HCT116 (cell line): ENCODE data around the gene TAF11L7.

ENCODE experiments used
- CTCF ChIP-seq, 3 experiments: fragments of 200-600 bp in 1 of 3; sonication (generic) in 1 of 3; IDR thresholded peaks in 2 of 3; conservative IDR thresholded peaks in 1 of 3; 2 replicates each; pipeline ENCODE4 v1.5.1; 2012 to 2017; ENCODE audit warnings: low read depth in 2 of 3, low read length in 2 of 3, antibody characterized with exemption in 1 of 3, borderline replicate concordance in 1 of 3, control low read depth in 1 of 3, mild to moderate bottlenecking in 1 of 3, mixed read lengths in 1 of 3, mixed run types in 1 of 3, moderate library complexity in 1 of 3; ENCODE audit not compliant: insufficient read depth in 1 of 3
- POLR2AphosphoS5 ChIP-seq: IDR thresholded peaks from 2 replicates; pipeline ENCODE4 v1.6.1; 2011; ENCODE audit warnings: mild to moderate bottlenecking, low read depth, low read length, moderate library complexity

GRCh38 chr5:17619354-17619753 is 33.8 kb upstream of the TAF11L7 start:
- TF ChIP-seq POLR2AphosphoS5 (no peak), CTCF (IDR thresholded peaks at IDR 0.05 in 2 of 3, conservative IDR thresholded peaks at IDR 0.05 in 1 of 3; ENCODE audit: borderline replicate concordance in 1 of 3, insufficient read depth in 1 of 3, low read depth in 2 of 3, low read length in 2 of 3) (no peak)
